ENCODE results near the gene TMEM35B. TPM values are rescaled to one million over a fixed set of nuclear protein-coding genes. Genes with fewer than 3 reads are reported as not detected.

TMEM35B gene
- total RNA-seq, 1 experiment from 2014 or later: 8.7 TPM

GRCh38 chr1:35032384-35032739 is 47.2 kb upstream of the TMEM35B start:
- CTCF ChIA-PET: interaction anchor here (0.6 to 1.0 kb wide), 2 partner anchors 63 to 180 kb away, joined by 3 to 4 read pairs; no protein-coding TSS in a partner anchor

DNA sequence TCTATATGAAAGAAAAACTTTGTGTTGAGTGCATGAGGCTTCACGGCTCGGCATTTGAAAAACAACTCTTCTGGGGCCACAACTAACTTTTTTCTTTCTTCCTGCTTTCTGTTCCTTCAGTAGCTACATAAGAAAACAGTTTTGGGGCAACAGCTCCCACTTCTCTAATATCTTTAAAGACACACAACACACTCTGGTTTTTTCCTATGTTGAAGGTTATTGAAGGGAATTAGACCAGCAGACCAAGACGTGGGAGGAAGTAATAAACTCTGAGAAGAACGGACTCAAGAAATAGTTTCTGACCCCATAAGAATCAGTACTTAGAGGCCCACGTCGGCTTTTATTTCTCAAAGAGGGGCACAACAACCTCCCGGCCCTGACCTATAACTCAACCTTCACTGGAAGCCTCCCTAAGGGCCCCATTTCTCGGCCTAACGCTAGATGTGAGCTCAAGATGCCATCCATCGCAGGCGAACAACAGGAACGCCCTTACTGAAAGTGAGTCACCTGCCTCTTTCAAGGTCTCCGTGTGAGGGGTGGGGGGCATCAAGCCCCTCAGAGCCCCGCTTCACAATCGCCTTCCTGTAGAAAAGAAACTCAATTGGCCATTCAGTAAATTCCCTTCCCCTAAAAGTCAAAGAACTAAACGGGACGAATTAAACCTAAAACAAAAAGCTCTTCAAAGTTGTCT is 45.8 kb upstream of the TMEM35B start:
- ATAC-seq (peak; percentile 16), DNase-seq (ENCODE audit: low spot score) (peak; percentile 19)
- peaks cover 30% of the 10 kb centered on the region for H3K36me3 Mint-ChIP-seq
- H3K27ac Mint-ChIP-seq: peak overlapping the region; percentile 100
- POLR2A ChIA-PET: interaction anchor here (1.3 kb wide), 1 partner anchor 162 kb away, joined by 3 read pairs; the partner anchor contains the start of gene SFPQ
- no peak for TF ChIP-seq TCF7 (CRISPR knock-in tag; IDR thresholded peaks at IDR 0.05; ENCODE audit: low read depth)
- TF ChIP-seq, protein P1, sequence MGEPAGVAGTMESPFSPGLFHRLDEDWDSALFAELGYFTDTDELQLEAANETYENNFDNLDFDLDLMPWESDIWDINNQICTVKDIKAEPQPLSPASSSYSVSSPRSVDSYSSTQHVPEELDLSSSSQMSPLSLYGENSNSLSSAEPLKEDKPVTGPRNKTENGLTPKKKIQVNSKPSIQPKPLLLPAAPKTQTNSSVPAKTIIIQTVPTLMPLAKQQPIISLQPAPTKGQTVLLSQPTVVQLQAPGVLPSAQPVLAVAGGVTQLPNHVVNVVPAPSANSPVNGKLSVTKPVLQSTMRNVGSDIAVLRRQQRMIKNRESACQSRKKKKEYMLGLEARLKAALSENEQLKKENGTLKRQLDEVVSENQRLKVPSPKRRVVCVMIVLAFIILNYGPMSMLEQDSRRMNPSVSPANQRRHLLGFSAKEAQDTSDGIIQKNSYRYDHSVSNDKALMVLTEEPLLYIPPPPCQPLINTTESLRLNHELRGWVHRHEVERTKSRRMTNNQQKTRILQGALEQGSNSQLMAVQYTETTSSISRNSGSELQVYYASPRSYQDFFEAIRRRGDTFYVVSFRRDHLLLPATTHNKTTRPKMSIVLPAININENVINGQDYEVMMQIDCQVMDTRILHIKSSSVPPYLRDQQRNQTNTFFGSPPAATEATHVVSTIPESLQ (CRISPR knock-in tag; IDR thresholded peaks at IDR 0.05): no peak
- TF ChIP-seq SP1 (CRISPR knock-in tag; conservative IDR thresholded peaks at IDR 0.05): no peak
- TF ChIP-seq, protein P2, sequence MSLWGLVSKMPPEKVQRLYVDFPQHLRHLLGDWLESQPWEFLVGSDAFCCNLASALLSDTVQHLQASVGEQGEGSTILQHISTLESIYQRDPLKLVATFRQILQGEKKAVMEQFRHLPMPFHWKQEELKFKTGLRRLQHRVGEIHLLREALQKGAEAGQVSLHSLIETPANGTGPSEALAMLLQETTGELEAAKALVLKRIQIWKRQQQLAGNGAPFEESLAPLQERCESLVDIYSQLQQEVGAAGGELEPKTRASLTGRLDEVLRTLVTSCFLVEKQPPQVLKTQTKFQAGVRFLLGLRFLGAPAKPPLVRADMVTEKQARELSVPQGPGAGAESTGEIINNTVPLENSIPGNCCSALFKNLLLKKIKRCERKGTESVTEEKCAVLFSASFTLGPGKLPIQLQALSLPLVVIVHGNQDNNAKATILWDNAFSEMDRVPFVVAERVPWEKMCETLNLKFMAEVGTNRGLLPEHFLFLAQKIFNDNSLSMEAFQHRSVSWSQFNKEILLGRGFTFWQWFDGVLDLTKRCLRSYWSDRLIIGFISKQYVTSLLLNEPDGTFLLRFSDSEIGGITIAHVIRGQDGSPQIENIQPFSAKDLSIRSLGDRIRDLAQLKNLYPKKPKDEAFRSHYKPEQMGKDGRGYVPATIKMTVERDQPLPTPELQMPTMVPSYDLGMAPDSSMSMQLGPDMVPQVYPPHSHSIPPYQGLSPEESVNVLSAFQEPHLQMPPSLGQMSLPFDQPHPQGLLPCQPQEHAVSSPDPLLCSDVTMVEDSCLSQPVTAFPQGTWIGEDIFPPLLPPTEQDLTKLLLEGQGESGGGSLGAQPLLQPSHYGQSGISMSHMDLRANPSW (CRISPR knock-in tag; conservative IDR thresholded peaks at IDR 0.05; ENCODE audit: low read depth): no peak
- no peak for TF ChIP-seq GTF2I (CRISPR knock-in tag; conservative IDR thresholded peaks at IDR 0.05)
- H3K4me3 Mint-ChIP-seq: peak overlapping the region; percentile 99
- peaks cover 5% of the 10 kb centered on the region for H3K4me1 Mint-ChIP-seq
- peaks cover 20% of the 10 kb centered on the region for H3K9me3 Mint-ChIP-seq
- CTCF ChIA-PET: interaction anchor here (0.8 kb wide), 1 partner anchor 178 kb away, joined by 3 read pairs; no protein-coding TSS in a partner anchor
- peaks cover 3% of the 10 kb centered on the region; the same call in 1 of the 2 replicates for H3K27me3 Mint-ChIP-seq (ENCODE audit: low read depth)

More at GRCh38 chr1:35032384-35032739, 47.2 kb upstream of the TMEM35B start:
- Mint-ChIP-seq H3K36me3 (peaks cover 25% of the 10 kb centered on the region), H3K27me3 (ENCODE audit: low read depth) (peaks cover 3% of the 10 kb centered on the region; the same call in 1 of the 2 replicates), H3K4me1 (peaks cover 5% of the 10 kb centered on the region), H3K4me3 (peak overlapping the region; percentile 30; the same call in 1 of the 2 replicates), H3K27ac (no peak overlapping the region), H3K9me3 (peaks cover 20% of the 10 kb centered on the region)
- POLR2A ChIA-PET: interaction anchor here (1.3 kb wide), 1 partner anchor 161 kb away, joined by 3 read pairs; the partner anchor contains the start of gene SFPQ
- no peak for DNase-seq (ENCODE audit: low spot score)
- ATAC-seq: no peak
- TF ChIP-seq ATF3 (CRISPR knock-in tag; conservative IDR thresholded peaks at IDR 0.05) (no peak), SOX15 (CRISPR knock-in tag; IDR thresholded peaks at IDR 0.05) (no peak)
- TF ChIP-seq, protein P1 (CRISPR knock-in tag; IDR thresholded peaks at IDR 0.05): no peak

GRCh38 chr1:35030338-35030737 is 45.2 kb upstream of the TMEM35B start:
- H3K27ac Mint-ChIP-seq: no peak overlapping the region
- ATAC-seq (no peak), DNase-seq (ENCODE audit: low spot score) (no peak)
- ChIA-PET POLR2A (no interaction called here), CTCF (interaction anchor here (0.8 kb wide), 1 partner anchor 178 kb away, joined by 3 read pairs; no protein-coding TSS in a partner anchor)
- peak overlapping the region; percentile 99 for H3K4me3 Mint-ChIP-seq
- H3K36me3 Mint-ChIP-seq: peaks cover 30% of the 10 kb centered on the region
- peaks cover 20% of the 10 kb centered on the region for H3K9me3 Mint-ChIP-seq
- peaks cover 5% of the 10 kb centered on the region for H3K4me1 Mint-ChIP-seq
- peaks cover 1% of the 10 kb centered on the region; the same call in 1 of the 2 replicates for H3K27me3 Mint-ChIP-seq (ENCODE audit: low read depth)
- TF ChIP-seq MYBL2 (CRISPR knock-in tag; IDR thresholded peaks at IDR 0.05) (no peak), ZNF263 (CRISPR knock-in tag; IDR thresholded peaks at IDR 0.05; ENCODE audit: low read depth) (no peak), TP53 (CRISPR knock-in tag; IDR thresholded peaks at IDR 0.05) (no peak), CREB1 (CRISPR knock-in tag; IDR thresholded peaks at IDR 0.05) (no peak), ZNF138 (CRISPR knock-in tag; conservative IDR thresholded peaks at IDR 0.05) (no peak), CBFB (CRISPR knock-in tag; IDR thresholded peaks at IDR 0.05; ENCODE audit: low read depth) (no peak), PRDM15 (CRISPR knock-in tag; IDR thresholded peaks at IDR 0.05) (no peak), JUN (CRISPR knock-in tag; IDR thresholded peaks at IDR 0.05) (no peak), SP1 (CRISPR knock-in tag; conservative IDR thresholded peaks at IDR 0.05) (no peak), NFATC4 (CRISPR knock-in tag; IDR thresholded peaks at IDR 0.05) (no peak), GABPB1 (CRISPR knock-in tag; IDR thresholded peaks at IDR 0.05) (no peak), NFE2L1 (CRISPR knock-in tag; IDR thresholded peaks at IDR 0.05) (no peak)
- TF ChIP-seq, protein P3, sequence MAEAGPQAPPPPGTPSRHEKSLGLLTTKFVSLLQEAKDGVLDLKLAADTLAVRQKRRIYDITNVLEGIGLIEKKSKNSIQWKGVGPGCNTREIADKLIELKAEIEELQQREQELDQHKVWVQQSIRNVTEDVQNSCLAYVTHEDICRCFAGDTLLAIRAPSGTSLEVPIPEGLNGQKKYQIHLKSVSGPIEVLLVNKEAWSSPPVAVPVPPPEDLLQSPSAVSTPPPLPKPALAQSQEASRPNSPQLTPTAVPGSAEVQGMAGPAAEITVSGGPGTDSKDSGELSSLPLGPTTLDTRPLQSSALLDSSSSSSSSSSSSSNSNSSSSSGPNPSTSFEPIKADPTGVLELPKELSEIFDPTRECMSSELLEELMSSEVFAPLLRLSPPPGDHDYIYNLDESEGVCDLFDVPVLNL (CRISPR knock-in tag; IDR thresholded peaks at IDR 0.05; ENCODE audit: borderline replicate concordance, low read depth): no peak
